CD4-positive, alpha-beta T cell treated with Interferon alpha-2 for 1 hour (primary cell): Measurements from ENCODE around the gene DDX43.
"Not testable (repeated sequence)": the region's sequence is repeated elsewhere in the genome, so short reads cannot be mapped to it uniquely, and the experiment has no call there.

Source experiments
- DNase-seq, 2 donors: peaks; one replicate each; pipeline ENCODE4 v3.0.0-alpha.2; 2020 to 2022

The DDX43 gene

GRCh38 chr6:73394577-73395354 is at the start of gene DDX43:
TSS of gene DDX43 (plus strand) at chr6:73394828. CDS start at chr6:73394906, 78 bp downstream.
- DNase-seq: peak; percentile 76 to 84

GRCh38 chr6:73348550-73349204 is 46.0 kb upstream of the DDX43 start:
- no peak for DNase-seq

DNA sequence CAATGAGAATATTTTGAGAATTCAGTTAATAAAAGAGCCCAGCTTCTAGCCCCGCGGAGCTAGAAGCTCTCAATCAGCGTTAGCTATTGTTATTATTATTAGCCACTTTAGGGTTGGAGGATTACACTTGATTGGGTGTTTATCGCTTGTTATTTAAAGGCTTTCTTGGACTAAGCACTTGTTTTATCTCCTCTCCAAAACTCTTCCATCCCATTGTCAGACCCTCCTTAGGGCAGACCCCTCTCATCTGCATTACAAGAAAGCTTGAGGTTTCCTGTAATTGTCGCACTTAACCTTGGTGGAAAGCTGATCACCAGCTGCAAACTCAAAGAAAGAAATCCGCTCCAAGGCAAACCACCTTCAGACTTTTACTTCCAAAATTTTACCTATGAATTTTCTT is 45.3 kb upstream of the DDX43 start:
- no peak for DNase-seq

- DNase-seq: no peak
Measured at GRCh38 chr6:73353636-73354593, 40.7 kb upstream of the DDX43 start, which contains the start of gene DPPA5. TSS of gene DPPA5 (minus strand) at chr6:73354276. CDS start at chr6:73354225, 51 bp downstream.

GRCh38 chr6:73362358-73362757 is 32.3 kb upstream of the DDX43 start, which contains the start of gene KHDC3L:
TSS of gene KHDC3L (plus strand) at chr6:73362658. CDS start at chr6:73362730, 72 bp downstream.
- DNase-seq: no peak

DNA sequence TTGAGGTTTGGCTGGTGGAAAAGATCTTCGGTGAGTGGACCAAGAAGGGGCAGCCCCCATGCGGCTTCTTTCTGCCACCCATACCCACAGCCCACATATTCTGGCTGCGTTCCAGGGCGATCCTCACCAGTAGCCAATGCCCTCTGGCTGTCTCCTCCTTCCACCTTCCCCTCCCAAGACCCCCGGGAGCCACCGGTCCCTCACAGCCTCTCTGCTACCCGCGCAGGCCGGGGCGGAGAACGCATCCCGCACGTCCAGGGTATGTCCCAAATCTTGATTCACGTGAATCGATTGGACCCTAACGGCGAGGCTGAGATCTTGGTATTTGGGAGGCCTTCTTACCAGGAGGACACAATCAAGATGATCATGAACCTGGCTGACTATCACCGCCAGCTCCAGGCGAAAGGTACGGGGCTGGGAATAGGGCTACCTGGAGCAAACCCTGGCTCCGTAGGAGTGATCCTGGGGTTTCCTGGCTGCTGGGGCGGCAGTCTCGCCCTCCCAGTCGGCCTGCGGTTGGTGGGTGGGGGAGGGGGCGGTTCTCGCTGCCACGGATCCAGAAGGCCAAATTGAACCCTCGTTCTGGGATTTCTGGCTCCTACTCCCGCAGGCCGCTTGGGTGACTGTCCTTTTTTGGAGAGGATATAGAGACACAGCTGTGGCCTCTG is 31.6 kb upstream of the DDX43 start:
- no peak for DNase-seq

DNA sequence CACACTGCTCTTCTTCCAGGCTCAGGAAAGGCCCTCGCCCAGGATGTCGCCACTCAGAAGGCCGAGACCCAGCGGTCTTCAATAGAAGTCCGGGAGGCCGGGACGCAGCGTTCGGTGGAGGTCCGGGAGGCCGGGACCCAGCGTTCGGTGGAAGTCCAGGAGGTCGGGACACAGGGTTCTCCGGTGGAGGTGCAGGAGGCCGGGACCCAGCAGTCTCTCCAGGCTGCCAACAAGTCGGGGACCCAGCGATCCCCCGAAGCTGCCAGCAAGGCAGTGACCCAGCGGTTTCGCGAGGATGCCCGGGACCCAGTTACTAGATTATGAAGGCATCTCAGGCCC is 31.1 kb upstream of the DDX43 start:
- DNase-seq: no peak

DNA sequence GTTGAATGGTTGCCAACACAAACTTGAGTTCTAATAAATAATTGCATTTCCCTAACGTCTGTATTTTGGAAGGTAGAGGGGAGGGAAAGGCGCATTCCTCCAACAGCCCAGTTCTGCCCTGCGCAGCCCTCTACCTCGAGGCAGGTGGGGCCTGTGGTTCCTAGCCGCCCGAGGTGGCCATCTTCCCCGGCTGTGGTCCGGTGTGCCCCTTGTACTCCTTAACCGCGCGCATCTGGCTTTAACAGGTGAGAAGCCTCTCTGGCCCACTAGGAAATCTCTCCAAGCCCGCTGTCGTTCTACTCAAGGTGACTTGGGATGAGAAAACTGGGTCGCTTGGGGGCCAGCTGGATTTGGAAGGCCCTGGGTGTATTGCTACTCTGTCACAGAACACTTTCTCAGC is 30.5 kb upstream of the DDX43 start:
- no peak for DNase-seq

DNA sequence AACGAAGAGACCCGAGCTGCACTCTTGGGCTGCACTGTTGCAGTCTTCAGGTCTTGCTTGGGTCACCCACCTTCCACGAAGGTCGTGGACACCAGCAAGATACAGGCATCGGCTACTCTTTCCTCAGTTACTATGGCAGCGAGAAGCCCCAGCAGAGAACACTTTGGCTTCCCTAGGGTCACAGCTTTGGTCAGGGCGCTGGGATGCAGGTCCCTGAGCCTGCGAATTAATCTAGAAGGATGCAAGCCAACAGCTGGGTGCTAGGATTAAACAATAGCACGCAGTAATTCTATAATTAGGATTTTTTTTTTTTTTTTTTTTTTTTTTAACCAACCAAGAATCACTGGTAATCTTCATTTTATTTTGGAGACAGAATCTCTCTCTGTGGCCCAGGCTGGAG is 30.1 kb upstream of the DDX43 start:
- DNase-seq: no peak

DNA sequence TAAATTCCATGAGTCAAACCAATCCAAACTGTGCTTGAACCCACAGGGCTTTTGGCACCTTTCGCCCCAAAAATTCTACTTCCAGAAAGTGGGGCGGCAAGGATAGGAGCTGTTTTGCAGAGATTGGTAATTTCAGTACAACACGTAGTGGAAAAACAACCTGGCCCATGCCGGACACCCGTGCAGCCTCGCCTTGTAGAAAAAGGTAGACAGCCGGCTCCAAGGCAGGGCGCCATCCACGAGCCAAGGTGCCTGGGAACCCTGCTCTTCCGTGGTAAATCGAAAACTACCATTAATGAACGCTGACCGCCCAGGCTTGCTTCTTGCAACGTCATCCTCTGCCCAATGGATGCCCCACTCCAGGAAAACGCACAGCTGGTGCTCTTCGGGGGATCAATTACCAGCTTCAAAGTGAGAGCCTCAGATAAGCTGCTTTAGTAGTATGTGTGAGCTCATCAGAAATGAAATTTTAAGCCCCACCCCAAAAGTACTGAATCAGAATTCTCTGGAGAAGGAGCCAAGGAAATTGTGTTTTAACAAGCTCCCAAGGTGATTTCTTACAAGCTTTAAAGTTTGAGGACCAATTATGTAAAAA is 26.8 kb upstream of the DDX43 start:
- DNase-seq: no peak

DNA sequence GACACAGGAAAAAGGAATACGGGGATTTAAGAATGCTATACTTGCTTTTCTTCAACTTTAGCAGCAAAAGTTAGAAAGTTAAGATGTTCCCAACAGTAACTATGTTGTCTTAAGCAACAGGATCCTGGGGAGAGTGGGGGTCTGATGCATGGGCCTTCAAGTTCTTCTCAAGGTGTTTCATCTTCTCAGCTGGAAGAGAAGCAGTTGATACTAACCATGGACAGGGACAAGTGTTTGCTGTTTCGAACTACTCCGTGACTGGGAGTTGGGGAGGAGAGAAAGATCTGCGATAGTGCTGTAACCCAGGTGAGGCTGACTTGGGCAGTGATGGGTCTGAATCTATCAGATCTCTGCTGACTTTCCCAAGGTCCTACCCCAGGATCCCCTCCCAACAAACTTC is 26.0 kb upstream of the DDX43 start:
- DNase-seq: no peak

- no peak for DNase-seq
Measured at GRCh38 chr6:73369157-73369556, 25.5 kb upstream of the DDX43 start.

GRCh38 chr6:73369563-73369962 is 25.1 kb upstream of the DDX43 start, which contains the start of gene OOEP:
TSS of gene OOEP (minus strand) at chr6:73369897. CDS start at chr6:73369792, 105 bp downstream.
- DNase-seq: no peak

- no peak for DNase-seq
Measured at GRCh38 chr6:73371984-73372383, 22.6 kb upstream of the DDX43 start.

GRCh38 chr6:73372516-73372915 is 22.1 kb upstream of the DDX43 start:
- no peak for DNase-seq

DNA sequence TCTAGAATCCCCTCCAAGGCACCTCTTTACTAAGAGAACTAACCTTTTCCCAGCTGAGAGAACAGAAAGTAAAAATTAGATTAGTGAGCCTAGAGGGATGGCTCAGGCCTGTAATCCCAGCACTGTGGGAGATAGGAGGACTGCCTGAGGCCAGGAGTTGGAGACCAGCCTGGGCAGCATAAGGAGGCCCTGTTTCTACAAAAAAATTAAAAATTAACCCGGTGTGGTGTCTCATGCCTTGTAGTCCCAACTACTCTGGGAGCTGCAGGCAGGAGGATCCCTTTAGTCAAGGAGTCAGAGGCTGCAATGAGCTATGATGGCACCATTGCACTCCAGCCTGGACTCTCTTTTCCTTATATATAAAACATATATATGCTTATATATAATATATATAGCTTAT is 19.4 kb upstream of the DDX43 start:
- no peak for DNase-seq

DNA sequence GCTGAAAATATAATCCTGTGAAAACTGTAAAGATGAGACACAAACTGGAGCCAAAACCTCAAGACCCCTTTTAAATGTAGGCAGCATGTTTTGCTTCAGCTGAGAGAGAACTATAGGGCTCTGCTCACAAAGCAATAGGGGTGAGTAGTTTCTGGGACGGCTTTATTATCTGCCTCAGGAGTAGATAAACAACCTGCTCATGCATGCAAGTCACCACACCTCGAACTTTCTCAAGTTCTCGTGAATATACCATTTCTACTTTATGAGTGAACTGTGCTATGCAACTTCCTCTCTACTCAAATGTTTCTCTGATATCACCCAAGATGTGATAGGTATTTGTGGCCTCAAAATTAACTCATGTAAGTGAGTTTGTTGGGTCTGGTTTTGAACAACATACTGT is 17.4 kb upstream of the DDX43 start:
- DNase-seq: no peak

DNA sequence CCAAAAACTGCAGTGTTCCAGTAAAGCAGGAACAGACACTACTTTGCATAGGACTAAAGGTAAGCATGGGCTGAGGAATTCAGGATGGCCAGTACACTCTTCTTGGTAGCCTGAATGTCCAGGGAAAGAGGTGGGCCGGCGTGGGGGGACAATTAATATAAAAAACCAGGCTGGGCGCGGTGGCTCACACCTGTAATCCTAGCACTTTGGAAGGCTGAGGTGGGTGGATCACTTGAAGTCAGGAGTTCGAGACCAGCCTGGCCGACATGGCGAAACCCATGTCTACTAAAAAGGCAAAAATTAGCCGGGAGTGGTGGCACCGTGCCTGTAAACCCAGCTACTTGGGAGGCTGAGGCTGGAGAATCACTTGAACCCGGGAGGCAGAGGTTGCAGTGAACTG is 13.1 kb upstream of the DDX43 start:
- DNase-seq: not testable (repeated sequence)

DNA sequence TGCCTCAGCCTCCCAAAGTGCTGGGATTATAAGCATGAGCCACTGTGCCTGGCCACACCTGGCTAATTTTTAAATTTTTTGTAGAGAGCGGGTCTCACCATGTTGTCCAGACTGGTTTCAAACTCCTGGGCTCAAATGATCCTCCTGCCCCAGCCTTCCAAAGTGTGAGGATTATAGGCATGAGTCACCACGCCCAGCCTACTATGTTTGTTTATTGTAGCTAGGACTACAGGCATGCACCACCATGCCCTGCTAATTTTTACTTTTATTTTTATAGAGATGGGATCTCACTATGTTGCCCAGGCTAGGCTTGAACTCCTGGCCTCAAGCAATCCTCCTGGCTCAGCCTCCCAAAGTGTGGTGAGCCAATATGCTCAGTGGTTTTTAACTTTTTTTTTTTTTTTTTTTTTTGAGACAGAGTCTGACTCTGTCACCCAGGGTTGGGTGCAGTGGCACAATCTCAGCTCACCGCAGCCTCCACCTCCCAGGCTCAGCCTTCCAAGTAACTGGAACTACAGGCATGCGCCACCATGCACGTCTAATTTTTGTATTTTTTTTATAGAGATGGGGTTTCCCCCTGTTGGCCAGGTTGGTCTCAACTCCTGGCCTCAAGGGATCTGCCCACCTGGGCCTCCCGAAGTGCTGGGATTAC is 12.0 kb upstream of the DDX43 start:
- DNase-seq: no peak

- no peak for DNase-seq
Measured at GRCh38 chr6:73388433-73388799, 6.2 kb upstream of the DDX43 start.

DNA sequence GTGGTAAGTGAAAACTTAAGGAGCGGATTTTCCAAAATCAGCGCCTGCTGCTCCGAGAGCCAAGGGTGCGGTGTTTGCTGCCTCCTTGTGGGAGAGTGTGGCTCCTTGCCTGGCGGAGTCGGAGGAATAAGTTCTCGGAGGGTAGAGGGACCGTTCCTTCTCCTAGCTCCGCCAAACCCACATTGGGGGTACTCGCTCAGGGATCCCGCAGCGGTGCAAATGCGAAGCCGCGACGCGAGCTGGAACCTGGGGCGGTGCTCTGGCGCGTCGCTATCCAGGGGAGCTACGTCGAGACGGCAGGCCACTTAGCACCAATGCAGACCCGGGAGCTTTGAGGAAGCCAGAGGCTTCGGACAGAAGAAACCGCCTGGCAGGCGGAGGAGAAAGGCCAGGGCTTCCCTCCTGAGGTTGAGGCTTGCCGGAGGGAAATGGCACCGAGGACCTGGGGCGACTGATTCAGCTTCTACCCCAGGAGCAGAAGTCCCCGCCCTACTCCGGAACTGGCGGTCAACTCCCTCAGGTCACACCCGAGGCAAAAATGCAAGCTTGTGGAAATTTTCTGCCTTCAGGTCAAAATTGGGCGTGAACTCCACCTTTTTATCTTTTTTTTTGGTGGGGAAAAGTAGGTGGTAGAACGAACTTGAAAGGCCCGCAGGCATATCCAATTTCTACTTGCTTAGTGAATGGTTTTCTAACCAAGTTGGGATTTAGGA is 5.7 kb upstream of the DDX43 start:
- peak; percentile 47 to 72 for DNase-seq
